ENCODE measurements around the gene GSTK1. TPM values are rescaled to one million over a fixed set of nuclear protein-coding genes. Genes with fewer than 3 reads are reported as not detected.
"Not testable (repeated sequence)": the region's sequence is repeated elsewhere in the genome, so short reads cannot be mapped to it uniquely, and the experiment has no call there.

The GSTK1 gene
- total RNA-seq, 1 donor from 2014 or later, result 261 TPM

GRCh38 chr7:143238289-143238980 lies 24.8 kb upstream of the GSTK1 start:
- ATAC-seq (no peak), DNase-seq (ENCODE audit: low spot score) (no peak)

- DNase-seq (ENCODE audit: low spot score), result no peak
- peak; percentile 15 for ATAC-seq
Observed at GRCh38 chr7:143239813-143240212, 23.4 kb upstream of the GSTK1 start.

DNA sequence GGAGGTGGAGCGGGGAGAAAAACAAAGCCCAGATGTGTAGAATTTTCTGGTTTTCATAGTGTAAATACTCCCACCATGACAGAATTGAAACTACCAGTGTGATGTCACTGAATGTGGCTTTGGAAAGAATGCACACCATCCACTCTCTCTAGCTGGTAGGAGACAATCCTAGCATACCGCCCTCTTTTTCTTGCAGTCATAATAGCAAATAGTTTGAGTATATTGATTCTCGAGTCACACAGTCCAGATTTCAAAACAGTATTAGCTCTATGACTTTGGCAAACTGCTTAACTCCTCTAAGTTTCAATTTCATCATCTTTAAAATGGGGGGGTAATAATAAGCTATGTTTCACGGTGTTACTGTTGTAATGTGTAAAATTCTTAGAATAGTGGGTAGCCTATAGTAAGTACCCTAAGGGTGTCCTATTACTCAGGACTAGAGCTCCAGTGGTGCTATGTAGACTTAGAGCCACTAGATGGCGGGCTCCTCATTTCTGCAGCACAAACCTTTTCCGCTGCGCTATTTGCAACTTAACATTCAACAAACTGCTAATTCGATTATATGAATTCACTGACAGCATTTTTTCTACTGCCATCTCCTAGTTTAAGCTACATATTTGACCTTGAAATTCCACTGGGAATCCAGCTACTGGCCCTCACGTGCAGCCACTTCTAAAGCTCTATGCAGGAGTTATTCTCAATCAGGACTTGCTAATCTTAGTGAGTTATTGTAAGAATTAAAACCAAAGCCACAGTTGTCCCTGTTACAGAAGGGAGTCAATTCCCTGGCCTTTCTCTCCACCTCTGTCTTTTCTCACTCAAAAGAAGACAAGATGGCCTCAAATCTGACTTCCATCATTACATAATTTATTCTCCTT lies 22.7 kb upstream of the GSTK1 start:
- DNase-seq (ENCODE audit: low spot score) (peak; percentile 76), ATAC-seq (peak; percentile 95)

GRCh38 chr7:143242306-143242705 lies 20.9 kb upstream of the GSTK1 start:
- ATAC-seq, result no peak
- no peak for DNase-seq (ENCODE audit: low spot score)

GRCh38 chr7:143243111-143243510 lies 20.1 kb upstream of the GSTK1 start:
- DNase-seq (ENCODE audit: low spot score), result no peak

GRCh38 chr7:143243614-143244013 lies 19.6 kb upstream of the GSTK1 start:
- ATAC-seq, result peak; percentile 26
- no peak for DNase-seq (ENCODE audit: low spot score)

More at GRCh38 chr7:143243111-143243510, 20.1 kb upstream of the GSTK1 start:
- ATAC-seq, result no peak

DNA sequence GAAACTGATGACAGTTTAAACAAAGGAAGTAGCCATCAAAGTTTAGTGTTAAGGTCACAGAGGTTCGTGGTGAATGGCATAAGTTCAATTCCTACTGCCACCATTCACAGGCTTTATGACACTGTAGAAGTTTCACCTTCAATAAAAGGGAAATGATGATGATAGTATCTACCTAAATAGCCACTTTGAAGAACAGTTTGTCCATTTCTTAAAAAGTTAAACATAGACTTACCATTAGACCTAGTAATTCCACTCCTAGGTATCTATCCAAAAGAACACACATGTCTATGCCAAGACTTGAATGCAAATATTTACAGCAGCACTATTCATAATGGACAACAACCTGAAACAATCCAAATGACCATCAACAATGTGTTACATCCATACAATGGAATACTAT lies 18.9 kb upstream of the GSTK1 start:
- ATAC-seq (no peak), DNase-seq (ENCODE audit: low spot score) (no peak)

GRCh38 chr7:143245123-143245522 lies 18.1 kb upstream of the GSTK1 start:
- DNase-seq (ENCODE audit: low spot score) (no peak), ATAC-seq (no peak)

DNA sequence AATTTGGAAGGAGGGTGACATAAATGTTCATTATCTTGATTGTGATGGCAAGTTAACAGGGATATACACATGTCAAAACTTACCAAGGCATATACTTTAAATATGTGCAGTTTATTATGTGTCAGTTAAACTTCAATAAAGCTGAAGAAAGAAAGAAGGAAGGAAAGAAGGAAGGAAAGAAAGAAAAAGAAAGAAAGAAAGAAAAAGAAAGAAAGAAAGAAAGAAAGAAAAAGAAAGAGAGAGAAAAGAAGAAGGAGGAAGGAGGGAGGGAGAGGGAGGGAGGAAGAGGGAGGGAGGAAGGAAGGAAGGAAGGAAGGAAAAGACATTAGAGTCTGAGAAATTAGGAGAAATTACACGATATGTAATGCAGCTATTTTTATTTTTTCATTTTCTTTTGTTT lies 15.9 kb upstream of the GSTK1 start:
- no peak for ATAC-seq
- DNase-seq (ENCODE audit: low spot score), result no peak

DNA sequence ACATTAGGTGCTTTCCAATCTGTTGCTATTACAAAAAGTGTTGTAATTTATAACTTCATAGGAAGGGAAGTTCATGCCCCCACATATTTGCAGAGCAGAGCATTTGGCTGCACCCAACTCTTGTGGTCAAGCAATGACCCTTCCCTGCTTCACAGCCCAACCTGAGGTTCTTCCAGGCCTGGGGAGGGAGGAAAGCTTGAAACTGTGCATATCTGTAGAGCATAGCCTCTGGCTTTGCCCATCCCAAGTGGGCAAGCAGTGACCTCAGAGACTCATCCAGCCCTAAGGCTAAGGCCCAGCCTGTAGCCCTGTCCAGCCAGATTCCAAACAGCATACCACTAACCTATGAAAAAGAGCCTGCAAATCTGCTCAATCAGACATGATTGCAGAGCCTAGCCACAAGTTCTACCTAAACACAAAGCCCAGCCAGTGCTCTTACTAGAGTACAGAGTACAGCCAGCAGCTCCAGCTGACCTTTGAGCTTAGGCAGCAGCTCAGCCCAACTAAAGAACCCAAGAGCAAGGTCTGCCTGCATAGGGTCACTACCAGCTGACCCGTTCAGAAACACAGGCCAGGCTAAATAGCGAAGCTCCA lies 14.4 kb upstream of the GSTK1 start:
- DNase-seq (ENCODE audit: low spot score) (peak; percentile 91), ATAC-seq (peak; percentile 98)

DNA sequence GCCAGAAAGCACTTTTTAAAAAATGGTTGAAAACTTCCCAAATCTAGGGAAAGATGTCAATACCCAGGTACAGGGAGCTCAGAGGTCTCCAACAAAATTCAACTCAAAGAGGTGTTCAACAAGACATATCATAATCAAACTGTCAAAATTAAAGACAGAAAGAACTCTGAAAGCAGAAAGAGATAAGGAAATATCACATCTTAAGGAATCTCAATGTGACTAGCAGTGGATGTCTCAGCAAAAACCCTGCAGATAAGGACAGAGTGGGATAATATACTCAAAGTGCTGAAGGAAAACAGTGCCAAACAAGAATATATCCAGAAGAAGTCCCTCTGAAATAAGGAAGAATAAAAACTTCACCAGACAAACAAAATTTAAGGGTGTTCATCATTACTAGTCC lies 13.0 kb upstream of the GSTK1 start:
- ATAC-seq (no peak), DNase-seq (ENCODE audit: low spot score) (no peak)

- ATAC-seq, result no peak
Observed at GRCh38 chr7:143250822-143251221, 12.4 kb upstream of the GSTK1 start.

GRCh38 chr7:143252006-143252405 lies 11.2 kb upstream of the GSTK1 start:
- no peak for ATAC-seq
- no peak for DNase-seq (ENCODE audit: low spot score)

More at GRCh38 chr7:143250822-143251221, 12.4 kb upstream of the GSTK1 start:
- no peak for DNase-seq (ENCODE audit: low spot score)

GRCh38 chr7:143255564-143255963 lies 7.7 kb upstream of the GSTK1 start:
- ATAC-seq (no peak), DNase-seq (ENCODE audit: low spot score) (no peak)

- ATAC-seq (no peak), DNase-seq (ENCODE audit: low spot score) (no peak)
Observed at GRCh38 chr7:143256325-143256724, 6.9 kb upstream of the GSTK1 start.

DNA sequence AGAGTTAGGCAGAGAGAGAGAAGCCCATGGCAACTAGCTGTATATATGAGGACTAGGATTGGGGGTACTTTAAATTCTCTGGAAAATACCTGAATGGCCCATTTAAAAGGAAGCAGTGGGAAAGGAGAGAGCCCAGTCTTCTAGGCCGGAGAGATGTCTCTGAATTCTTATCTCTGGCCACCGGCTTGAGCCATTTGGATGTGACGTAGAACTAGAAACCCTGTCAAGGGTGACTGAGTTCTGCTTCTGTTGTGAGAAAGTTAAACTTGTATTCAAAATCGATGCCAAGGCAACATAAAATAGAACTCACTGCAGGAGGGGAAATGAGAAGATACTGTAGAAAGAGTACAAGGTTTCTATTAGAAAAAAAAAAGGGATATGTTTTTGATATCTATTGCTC lies 6.3 kb upstream of the GSTK1 start:
- ATAC-seq (no peak), DNase-seq (ENCODE audit: low spot score) (no peak)

DNA sequence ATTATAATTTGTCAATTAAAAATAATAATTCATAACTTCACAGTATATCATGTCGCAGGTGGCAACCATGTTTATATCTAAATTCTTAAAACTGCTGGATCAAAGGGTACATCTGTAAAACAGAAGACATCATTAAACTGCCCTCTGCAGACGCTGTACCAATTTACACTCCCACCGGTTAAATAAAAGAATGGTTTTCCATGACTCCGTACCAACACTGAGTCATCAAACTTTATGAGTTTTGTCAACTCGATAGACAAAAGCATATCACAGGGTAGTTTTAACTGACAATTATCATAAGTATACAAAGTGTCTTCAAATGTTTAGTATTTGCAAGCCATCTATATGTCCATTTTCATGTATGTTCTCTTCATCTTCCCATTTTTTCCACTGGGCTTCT lies 5.7 kb upstream of the GSTK1 start:
- DNase-seq (ENCODE audit: low spot score) (no peak), ATAC-seq (no peak)

DNA sequence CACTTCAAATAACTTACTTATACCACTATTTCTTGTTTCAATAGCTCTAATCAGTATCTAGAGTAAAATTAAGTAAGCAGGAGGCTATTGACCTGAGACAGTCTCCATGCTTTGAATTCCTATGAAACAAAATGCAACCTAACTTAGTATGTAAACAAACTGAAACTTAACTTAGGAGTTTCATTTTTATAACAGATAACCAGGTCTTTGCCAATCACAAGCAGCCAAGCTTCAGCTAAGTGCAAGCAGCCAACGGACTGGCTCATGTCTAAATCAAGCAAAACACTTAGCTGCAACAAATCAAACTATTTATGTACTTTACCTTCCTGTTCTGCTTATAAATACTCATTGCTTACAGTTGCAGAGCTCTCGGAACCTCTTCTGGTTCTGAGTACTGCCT lies 4.4 kb upstream of the GSTK1 start:
- DNase-seq (ENCODE audit: low spot score), result no peak

GRCh38 chr7:143259765-143260164 lies 3.5 kb upstream of the GSTK1 start:
- ATAC-seq (no peak), DNase-seq (ENCODE audit: low spot score) (no peak)

More for the DNA sequence above, 4.4 kb upstream of the GSTK1 start:
- ATAC-seq, result peak; percentile 47

DNA sequence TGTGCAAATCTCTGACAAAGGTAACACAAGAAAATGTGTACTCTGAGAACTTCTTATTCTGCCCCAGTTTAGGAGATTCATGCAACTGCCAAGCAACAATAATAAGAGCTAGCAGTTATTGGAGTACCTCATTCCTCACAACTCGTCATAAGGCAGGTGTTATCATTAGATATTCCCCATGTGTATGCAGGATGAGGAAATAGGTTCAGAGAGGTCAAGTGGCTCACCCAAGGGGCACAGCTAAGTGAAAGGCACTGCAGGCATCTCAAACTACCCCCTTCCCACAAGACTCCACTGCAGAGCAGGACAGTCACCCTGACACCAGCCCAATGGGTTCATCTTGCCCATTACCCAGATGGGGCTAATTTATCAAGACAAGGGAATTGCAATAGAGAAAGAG lies 1.3 kb upstream of the GSTK1 start:
- DNase-seq (ENCODE audit: low spot score) (no peak), ATAC-seq (no peak)

- ATAC-seq; DNase-seq (ENCODE audit: low spot score): not testable (repeated sequence)
Observed at GRCh38 chr7:143264196-143264568, 941 bp downstream of the GSTK1 start.
